HepG2 (cell line): Measurements from ENCODE around the gene N4BP2. TPM values are rescaled to one million over a fixed set of nuclear protein-coding genes. Genes with fewer than 3 reads are reported as not detected.

Source experiments
- ARNTL ChIP-seq: sonication (generic); formaldehyde crosslinking; IDR thresholded peaks from 2 replicates; pipeline ENCODE4 v1.4.0; 2020; ENCODE audit warnings: mild to moderate bottlenecking, missing genetic modification reagents
- BCL3 ChIP-seq: sonication (generic); formaldehyde crosslinking; IDR thresholded peaks from 2 replicates; pipeline ENCODE4 v1.5.1; 2020; ENCODE audit warnings: mild to moderate bottlenecking, missing genetic modification reagents, moderate library complexity
- ETV6 ChIP-seq: sonication (generic); formaldehyde crosslinking; conservative IDR thresholded peaks from 2 replicates; pipeline ENCODE4 v1.4.0; 2020; ENCODE audit warnings: missing genetic modification reagents
- HNF4A ChIP-seq: sonication (generic); formaldehyde crosslinking; IDR thresholded peaks from 2 replicates; pipeline ENCODE4 v1.4.0; 2020; ENCODE audit warnings: missing genetic modification reagents
- IRF1 ChIP-seq: sonication (generic); formaldehyde crosslinking; IDR thresholded peaks from 2 replicates; pipeline ENCODE4 v1.4.0; 2020; ENCODE audit warnings: low read depth, mild to moderate bottlenecking, missing genetic modification reagents
- MEIS2 ChIP-seq: sonication (generic); formaldehyde crosslinking; IDR thresholded peaks from 2 replicates; pipeline ENCODE4 v1.9.0; 2021; ENCODE audit warnings: mild to moderate bottlenecking, missing genetic modification reagents
- MXD1 ChIP-seq: sonication (generic); formaldehyde crosslinking; IDR thresholded peaks from 2 replicates; pipeline ENCODE4 v1.4.0; 2020; ENCODE audit warnings: mild to moderate bottlenecking, missing genetic modification reagents
- MXD4 ChIP-seq: IDR thresholded peaks from 2 replicates; pipeline ENCODE4 v1.6.1; 2016; ENCODE audit warnings: mild to moderate bottlenecking, missing biosample characterization, missing genetic modification reagents
- NCOA2 ChIP-seq: sonication (generic); formaldehyde crosslinking; IDR thresholded peaks from 2 replicates; pipeline ENCODE4 v1.8.0; 2022; ENCODE audit warnings: inconsistent platforms
- NFYC ChIP-seq: IDR thresholded peaks from 2 replicates; pipeline ENCODE4 v1.6.1; 2016; ENCODE audit warnings: missing genetic modification reagents, missing compliant biosample characterization
- PRPF4 ChIP-seq: fragments of 200-400 bp; formaldehyde crosslinking; IDR thresholded peaks from 2 replicates; pipeline ENCODE4 v1.6.1; 2016; ENCODE audit warnings: low read length, low read depth; ENCODE audit not compliant: poor library complexity, severe bottlenecking
- TFDP1 ChIP-seq: IDR thresholded peaks from 2 replicates; pipeline ENCODE4 v1.6.1; 2016; ENCODE audit warnings: missing compliant biosample characterization, missing genetic modification reagents, borderline replicate concordance
- ZFYVE20 ChIP-seq: sonication (generic); formaldehyde crosslinking; IDR thresholded peaks from 2 replicates; pipeline ENCODE4 v1.8.0; 2023; ENCODE audit warnings: low read depth, mild to moderate bottlenecking, moderate library complexity, missing genetic modification reagents, borderline replicate concordance
- ZNF441 ChIP-seq: sonication (generic); formaldehyde crosslinking; IDR thresholded peaks from 2 replicates; pipeline ENCODE4 v1.7.0; 2021; ENCODE audit warnings: missing genetic modification reagents, borderline replicate concordance
- ZNF639 ChIP-seq: conservative IDR thresholded peaks from 2 replicates; pipeline ENCODE4 v1.6.1; 2018; ENCODE audit warnings: missing genetic modification reagents
- ZNF678 ChIP-seq: sonication (generic); formaldehyde crosslinking; IDR thresholded peaks from 2 replicates; pipeline ENCODE4 v1.4.0; 2020; ENCODE audit warnings: mild to moderate bottlenecking, missing genetic modification reagents
- ZNF724P ChIP-seq: sonication (generic); formaldehyde crosslinking; IDR thresholded peaks from 2 replicates; pipeline ENCODE4 v1.8.0; 2022; ENCODE audit warnings: missing genetic modification reagents, borderline replicate concordance
- ZSCAN30 ChIP-seq: sonication (generic); formaldehyde crosslinking; IDR thresholded peaks from 2 replicates; pipeline ENCODE4 v1.5.0; 2020; ENCODE audit warnings: mild to moderate bottlenecking, missing genetic modification reagents
- ZXDC ChIP-seq: sonication (generic); formaldehyde crosslinking; IDR thresholded peaks from 2 replicates; pipeline ENCODE4 v1.5.0; 2020; ENCODE audit warnings: mild to moderate bottlenecking, missing genetic modification reagents
- polyA plus RNA-seq, 8 experiments: library from polyadenylated mRNA; depleted of rRNA in 3 of 8; stranded (reverse) in 7 of 8; unstranded in 1 of 8; fragments of >200 nt; fragmentation: Illumina TruSeq in 4 of 8; extraction: Trizol in 4 of 8; gene quantifications; 2 replicates each; pipeline versions ENCODE4 v1.2.1 to v1.2.3, GENCODE V29; 2011 to 2016; ENCODE audit warnings: low read depth in 4 of 8, missing spikeins in 1 of 8, mixed read lengths in 1 of 8; ENCODE audit not compliant: insufficient read depth in 1 of 8
- total RNA-seq, 5 experiments: library from RNA; depleted of rRNA; stranded (reverse); fragments of >200 nt; fragmentation: Illumina TruSeq; extraction: Trizol; gene quantifications; 2 replicates each; pipeline ENCODE4 v1.2.3, GENCODE V29; 2016; ENCODE audit warnings: low read depth in 1 of 5

N4BP2 gene
- total and polyA plus RNA-seq, 2 of the 13 experiments (the other 11 are each of a cell fraction or from before 2014, with no cell fraction given) = 5.6 to 12.9 TPM

GRCh38 chr4:40056716-40057585 is at the start of gene N4BP2 (continued):
- TF ChIP-seq MXD1 (CRISPR knock-in tag) (peak; percentile 87; the same call in 1 of the 2 replicates), TFDP1 (CRISPR knock-in tag) (peak; percentile 97; the same call in 1 of the 2 replicates), ETV6 (CRISPR knock-in tag) (peak; percentile 54; the same call in 1 of the 2 replicates), PRPF4 (no peak), ZSCAN30 (CRISPR knock-in tag) (0 out of 2 replicates have a peak, but pooled peaks have one; percentile 47), MXD4 (CRISPR knock-in tag) (peak; percentile 31; the same call in 1 of the 2 replicates), MEIS2 (CRISPR knock-in tag) (0 out of 2 replicates have a peak, but pooled peaks have one; percentile 37), BCL3 (peak; percentile 90), ZNF639 (peak; percentile 73), ZFYVE20 (CRISPR knock-in tag) (0 out of 2 replicates have a peak, but pooled peaks have one; percentile 89), ZNF441 (CRISPR knock-in tag) (peak; percentile 65; the same call in 1 of the 2 replicates), ARNTL (CRISPR knock-in tag) (no peak; the same call in 1 of the 2 replicates), ZNF678 (peak; percentile 67), ZNF724P (CRISPR knock-in tag) (no peak; the same call in 1 of the 2 replicates), IRF1 (CRISPR knock-in tag) (peak; percentile 87; the same call in 1 of the 2 replicates), NFYC (CRISPR knock-in tag) (peak; percentile 39; the same call in 1 of the 2 replicates), NCOA2 (CRISPR knock-in tag) (peak; percentile 6; the same call in 1 of the 2 replicates), HNF4A (peak; percentile 43; the same call in 1 of the 2 replicates), ZXDC (peak; percentile 79; the same call in 1 of the 2 replicates)
